ENCODE data around the gene PDXK. TPM values are rescaled to one million over a fixed set of nuclear protein-coding genes. Genes with fewer than 3 reads are reported as not detected.
A peak's percentile ranks its signal among the peaks of the same experiment; 100 is the strongest.
"Not testable (repeated sequence)": the region's sequence is repeated elsewhere in the genome, so short reads cannot be mapped to it uniquely, and the experiment has no call there.

PDXK gene
- total RNA-seq, 1 experiment from 2014 or later = 736 TPM

GRCh38 chr21:43694437-43695079 lies 24.4 kb upstream of the PDXK start:
- in situ Hi-C loops (cut with HindIII; ENCODE audit: low pct_unique_long_range_greater_than_20kb, low sequenced_read_pairs) = no loop called here
- DNase-seq (ENCODE audit: low read depth) = no peak

DNA sequence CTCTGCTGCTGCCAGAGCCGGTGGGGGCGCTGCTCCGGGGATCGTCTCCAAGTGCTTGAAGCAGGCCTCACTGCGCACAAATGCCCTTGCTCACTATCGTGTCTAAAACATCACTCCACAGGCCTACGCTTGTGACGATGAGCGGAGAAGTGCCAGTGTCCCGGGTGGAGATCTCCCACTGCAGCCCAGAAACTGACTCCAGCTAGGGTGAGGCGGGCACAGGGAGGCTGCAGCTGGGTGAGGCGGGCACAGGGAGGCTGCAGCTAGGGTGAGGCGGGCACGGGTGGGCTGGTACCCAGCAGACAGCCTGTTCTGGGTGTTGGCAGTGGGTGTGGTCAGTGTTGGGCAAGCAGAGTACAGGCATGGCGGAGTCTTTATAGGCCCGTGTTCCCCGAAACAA lies 22.7 kb upstream of the PDXK start:
- in situ Hi-C loops (cut with HindIII; ENCODE audit: low pct_unique_long_range_greater_than_20kb, low sequenced_read_pairs) = no loop called here
- DNase-seq (ENCODE audit: low read depth) = no peak

GRCh38 chr21:43697758-43698643 lies 20.9 kb upstream of the PDXK start:
- in situ Hi-C loops (cut with HindIII; ENCODE audit: low pct_unique_long_range_greater_than_20kb, low sequenced_read_pairs) = no loop called here
- DNase-seq (ENCODE audit: low read depth) = no peak

- in situ Hi-C loops (cut with HindIII; ENCODE audit: low pct_unique_long_range_greater_than_20kb, low sequenced_read_pairs); DNase-seq (ENCODE audit: low read depth): not testable (repeated sequence)
Observed at GRCh38 chr21:43699492-43699777, 19.5 kb upstream of the PDXK start.

GRCh38 chr21:43699933-43700599 lies 18.9 kb upstream of the PDXK start:
- DNase-seq (ENCODE audit: low read depth) = no peak
- in situ Hi-C loops (cut with HindIII; ENCODE audit: low pct_unique_long_range_greater_than_20kb, low sequenced_read_pairs) = no loop called here

DNA sequence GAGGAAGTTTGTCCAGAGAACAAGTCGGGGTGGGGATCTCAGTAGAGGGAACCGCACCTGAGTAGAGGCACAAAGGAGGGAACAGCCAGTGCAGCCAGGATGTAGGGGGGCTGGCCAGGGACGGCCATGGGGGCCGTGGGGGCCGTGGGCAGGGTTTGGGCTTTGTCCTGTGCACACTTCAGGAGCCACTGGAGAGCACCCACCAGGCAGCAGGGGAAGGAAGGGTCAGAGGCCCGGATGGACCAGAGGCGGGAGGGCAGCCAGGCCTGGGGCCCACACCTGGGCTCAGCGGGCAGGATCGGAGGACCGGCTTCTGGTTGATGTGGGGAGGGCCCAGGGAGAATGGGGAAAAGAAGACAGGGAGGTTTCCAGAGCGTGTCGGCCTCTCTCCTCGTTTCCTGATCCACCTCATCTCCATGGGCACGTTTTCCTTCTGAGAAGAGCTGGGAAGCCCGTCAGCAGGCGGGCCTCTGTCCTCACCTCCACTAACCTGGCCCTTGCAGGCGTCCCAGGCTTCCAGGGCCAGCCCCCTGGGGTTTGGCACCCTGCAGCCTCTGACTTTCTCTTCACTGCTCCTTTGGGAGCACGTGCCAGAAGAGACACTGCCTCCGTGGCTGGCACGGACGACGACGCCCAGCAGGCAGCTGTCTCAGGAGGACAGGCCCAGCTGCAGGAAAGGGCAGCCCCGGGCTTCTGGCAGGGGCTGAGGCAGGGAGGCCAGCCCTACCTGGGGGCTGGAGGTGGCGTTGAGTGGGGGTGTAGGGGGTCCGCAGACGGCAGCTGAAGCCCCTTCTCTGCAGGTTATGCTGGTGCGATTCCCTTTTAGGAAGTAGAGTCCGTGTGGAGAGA lies 16.8 kb upstream of the PDXK start:
- in situ Hi-C loops (cut with HindIII; ENCODE audit: low pct_unique_long_range_greater_than_20kb, low sequenced_read_pairs) = no loop called here

DNA sequence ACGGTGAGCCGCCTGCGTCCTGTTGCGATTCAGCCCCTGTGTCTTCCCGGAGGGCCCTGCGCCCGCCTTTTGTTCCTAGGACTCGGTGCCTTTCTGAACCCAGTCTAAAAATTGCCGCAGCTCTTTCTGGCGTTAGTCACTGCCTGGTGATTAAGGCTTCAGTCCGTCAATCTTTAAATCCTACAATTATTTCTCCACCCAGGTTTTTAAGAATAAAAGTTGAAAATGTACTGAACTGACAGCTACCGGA lies 16.2 kb upstream of the PDXK start:
- in situ Hi-C loops (cut with HindIII; ENCODE audit: low pct_unique_long_range_greater_than_20kb, low sequenced_read_pairs) = no loop called here
- no peak for DNase-seq (ENCODE audit: low read depth)

More for the DNA sequence above, 16.8 kb upstream of the PDXK start:
- DNase-seq (ENCODE audit: low read depth) = no peak

- in situ Hi-C loops (cut with HindIII; ENCODE audit: low pct_unique_long_range_greater_than_20kb, low sequenced_read_pairs) = no loop called here
- no peak for DNase-seq (ENCODE audit: low read depth)
Observed at GRCh38 chr21:43703035-43703880, 15.7 kb upstream of the PDXK start.

DNA sequence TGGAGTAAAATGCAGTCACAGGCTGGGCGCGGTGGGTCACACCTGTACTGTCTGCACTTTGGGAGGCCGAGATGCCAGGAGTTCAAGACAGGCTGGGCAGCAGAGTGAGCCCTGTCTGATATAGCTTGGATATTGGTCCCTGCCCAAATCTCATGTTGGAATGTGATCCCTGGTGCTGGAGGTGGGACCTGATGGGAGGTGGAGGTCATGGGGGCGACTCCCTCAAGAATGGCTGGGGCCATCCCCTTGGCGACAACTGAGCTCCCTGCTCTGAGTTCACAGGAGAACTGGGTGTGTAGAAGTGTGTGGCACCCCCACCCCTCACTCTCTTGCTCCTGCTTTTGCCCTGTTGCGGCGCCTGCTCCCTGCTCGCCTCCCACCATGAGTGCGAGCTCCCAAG lies 11.5 kb upstream of the PDXK start:
- no peak for DNase-seq (ENCODE audit: low read depth)
- in situ Hi-C loops (cut with HindIII; ENCODE audit: low pct_unique_long_range_greater_than_20kb, low sequenced_read_pairs) = no loop called here

- in situ Hi-C loops (cut with HindIII; ENCODE audit: low pct_unique_long_range_greater_than_20kb, low sequenced_read_pairs) = no loop called here
Observed at GRCh38 chr21:43708745-43709381, 10.1 kb upstream of the PDXK start.

GRCh38 chr21:43712268-43712942 lies 6.5 kb upstream of the PDXK start:
- DNase-seq (ENCODE audit: low read depth) = peak; percentile 100
- in situ Hi-C loops (cut with HindIII; ENCODE audit: low pct_unique_long_range_greater_than_20kb, low sequenced_read_pairs) = no loop called here

More at GRCh38 chr21:43708745-43709381, 10.1 kb upstream of the PDXK start:
- DNase-seq (ENCODE audit: low read depth) = no peak

DNA sequence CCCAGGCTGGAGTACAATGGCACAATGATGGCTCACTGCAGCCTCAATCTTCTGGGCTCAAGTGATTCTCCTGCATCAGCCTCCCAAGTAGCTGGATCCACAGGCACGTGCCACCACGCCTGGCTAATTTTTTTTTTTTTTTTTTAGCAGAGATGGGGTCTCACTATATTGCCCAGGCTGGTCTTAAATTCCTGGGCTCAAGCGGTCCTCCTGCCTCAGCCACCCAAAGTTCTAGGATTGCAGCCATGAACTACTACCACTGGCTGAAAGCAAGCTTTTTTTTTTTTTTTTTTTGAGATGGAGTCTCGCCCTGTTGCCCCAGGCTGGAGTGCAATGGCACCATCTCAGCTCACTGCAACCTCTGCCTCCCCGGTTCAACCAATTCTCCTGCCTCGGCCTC lies 5.8 kb upstream of the PDXK start:
- DNase-seq (ENCODE audit: low read depth); in situ Hi-C loops (cut with HindIII; ENCODE audit: low pct_unique_long_range_greater_than_20kb, low sequenced_read_pairs): not testable (repeated sequence)

DNA sequence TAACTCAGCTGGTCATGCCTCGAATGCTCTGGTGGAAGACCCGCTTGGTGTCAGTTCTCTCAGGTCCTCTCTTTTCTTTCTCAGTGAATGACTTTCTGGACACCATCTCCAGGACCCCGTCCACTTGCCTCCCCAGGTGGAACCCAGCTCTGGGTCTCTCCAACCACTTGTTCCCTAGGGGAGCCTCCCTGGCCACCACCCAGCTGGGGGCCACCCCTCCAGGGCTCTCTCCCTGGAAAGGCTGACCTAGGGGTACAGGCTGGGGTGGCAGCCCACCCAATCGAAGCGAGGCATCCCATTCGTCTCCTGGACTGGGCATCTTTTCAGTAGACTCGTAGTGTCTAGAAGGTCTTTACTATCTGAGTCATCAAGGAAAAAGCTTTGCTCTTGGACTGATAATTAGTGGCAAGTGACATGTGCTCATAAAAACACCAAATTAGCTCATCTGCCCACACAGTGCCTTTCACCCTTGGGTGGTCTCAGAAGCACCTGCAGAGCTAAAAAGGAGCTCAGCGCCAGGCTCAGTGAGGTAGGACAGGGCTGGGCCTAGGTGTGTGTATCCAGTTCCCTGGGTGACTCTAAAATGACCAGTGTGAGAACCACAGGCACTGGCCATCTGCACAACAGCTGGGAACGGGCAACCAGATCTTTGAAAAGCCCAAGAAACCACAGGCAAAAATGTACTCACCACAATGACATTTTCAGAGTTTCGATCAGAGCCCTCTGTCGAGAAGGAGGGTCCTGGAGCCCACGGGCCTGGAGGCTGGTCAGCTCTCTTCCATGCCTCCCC lies 2.4 kb upstream of the PDXK start:
- in situ Hi-C loops (cut with HindIII; ENCODE audit: low pct_unique_long_range_greater_than_20kb, low sequenced_read_pairs) = no loop called here
- DNase-seq (ENCODE audit: low read depth) = peak; percentile 82

- in situ Hi-C loops (cut with HindIII; ENCODE audit: low pct_unique_long_range_greater_than_20kb, low sequenced_read_pairs) = no loop called here
Observed at GRCh38 chr21:43717166-43717853, 1.6 kb upstream of the PDXK start.

GRCh38 chr21:43717967-43718871 lies 710 bp upstream of the PDXK start:
- in situ Hi-C loops (cut with HindIII; ENCODE audit: low pct_unique_long_range_greater_than_20kb, low sequenced_read_pairs) = no loop called here
- no peak for DNase-seq (ENCODE audit: low read depth)

More at GRCh38 chr21:43717166-43717853, 1.6 kb upstream of the PDXK start:
- DNase-seq (ENCODE audit: low read depth) = no peak

All from Caki2 (cell line).